Endothelial cell of umbilical vein (primary cell): ENCODE measurements around the gene FBH1. TPM values are rescaled to one million over a fixed set of nuclear protein-coding genes. Genes with fewer than 3 reads are reported as not detected.
A peak's percentile ranks its signal among the peaks of the same experiment; 100 is the strongest.

ENCODE experiments used
- BruUV-seq: library from RNA; stranded (reverse); fragments of 400-500 nt; replicated peaks from 2 replicates; lab custom pipeline; 2021; lab: Mats Ljungman, UMichigan
- CTCF ChIA-PET: fragments of 300-600, 350-600 bp; sonication (Branson Sonifier 250); formaldehyde crosslinking; loops from one replicate; lab custom pipeline; 2021; ENCODE audit warnings: antibody characterized with exemption, inconsistent platforms; lab: Charles Lee
- POLR2A ChIA-PET: fragments of 300-600, 350-600 bp; sonication (Branson Sonifier 250); formaldehyde crosslinking; loops from one replicate; lab custom pipeline; 2021; ENCODE audit warnings: antibody characterized with exemption, inconsistent platforms; lab: Charles Lee
- DNase-seq: peaks from one replicate; pipeline ENCODE4 v3.0.0-alpha.2; 2011; ENCODE audit warnings: low read depth, low spot score
- FAIRE-seq: peaks from 2 replicates; lab custom pipeline; 2011; peaks lifted over from hg19 to GRCh38; lab: Jason Lieb, UNC
- H2AFZ ChIP-seq: 2 replicates; pipeline ENCODE4 v1.6.0; 2012; ENCODE audit warnings: low read depth, low read length, control low read depth, inconsistent platforms
- H3K27ac ChIP-seq: 2 replicates; pipeline ENCODE4 v1.5.1; 2011; ENCODE audit warnings: low read depth, mild to moderate bottlenecking, control low read depth, low read length, moderate library complexity; ENCODE audit not compliant: insufficient read depth
- H3K27me3 ChIP-seq, 2 experiments: 2 replicates each; pipeline versions ENCODE4 v1.6.0 to v1.6.1; 2011; ENCODE audit warnings: low read length in 2 of 2, mixed read lengths in 1 of 2; ENCODE audit not compliant: control insufficient read depth in 2 of 2, insufficient read depth in 2 of 2
- H3K36me3 ChIP-seq, 2 experiments: 2 replicates in 1 of 2; 3 replicates in 1 of 2; pipeline ENCODE4 v1.5.1; 2011; ENCODE audit warnings: low read length in 2 of 2, mild to moderate bottlenecking in 1 of 2, moderate library complexity in 1 of 2; ENCODE audit not compliant: control insufficient read depth in 2 of 2, insufficient read depth in 2 of 2; ENCODE audit errors: extremely low read depth in 1 of 2
- H3K4me1 ChIP-seq: 3 replicates; pipeline ENCODE4 v1.5.1; 2011; ENCODE audit warnings: mild to moderate bottlenecking, low read length; ENCODE audit not compliant: control insufficient read depth, insufficient read depth; ENCODE audit errors: extremely low read depth
- H3K4me2 ChIP-seq: 2 replicates; pipeline ENCODE4 v1.6.1; 2011; ENCODE audit warnings: low read length, control low read depth, mixed read lengths; ENCODE audit not compliant: insufficient read depth
- H3K4me3 ChIP-seq, 3 experiments: fragments of 200-600 bp in 1 of 3; sonication (generic), shearing (Covaris generic) in 1 of 3; replicated peaks in 1 of 3; 2 replicates each; pipeline ENCODE4 v1.5.1; 2011 to 2016; ENCODE audit warnings: control low read depth in 3 of 3, low read length in 3 of 3, mild to moderate bottlenecking in 2 of 3, inconsistent platforms in 1 of 3, low read depth in 1 of 3, moderate library complexity in 1 of 3; ENCODE audit not compliant: insufficient read depth in 1 of 3
- H3K79me2 ChIP-seq: 2 replicates; pipeline ENCODE4 v1.6.0; 2012; ENCODE audit warnings: low read length, inconsistent platforms; ENCODE audit not compliant: control insufficient read depth, insufficient read depth
- H3K9ac ChIP-seq: replicated peaks from 2 replicates; pipeline ENCODE3; 2011; ENCODE audit warnings: low read length, control low read depth; ENCODE audit not compliant: insufficient read depth; ENCODE audit errors: extremely low read depth
- H3K9me1 ChIP-seq: replicated peaks from 3 replicates; pipeline ENCODE4 v1.6.0; 2011; ENCODE audit warnings: mild to moderate bottlenecking, low read length; ENCODE audit not compliant: control insufficient read depth, insufficient read depth; ENCODE audit errors: extremely low read depth
- H3K9me3 ChIP-seq: replicated peaks from 2 replicates; pipeline ENCODE4 v1.5.1; 2012; ENCODE audit warnings: low read length, inconsistent platforms; ENCODE audit not compliant: control insufficient read depth, insufficient read depth
- H4K20me1 ChIP-seq: replicated peaks from 2 replicates; pipeline ENCODE3; 2011; ENCODE audit warnings: mild to moderate bottlenecking, low read length; ENCODE audit not compliant: control insufficient read depth, insufficient read depth; ENCODE audit errors: extremely low read depth
- CTCF ChIP-seq, 2 donors: IDR thresholded peaks; 1 replicate in 1 of 2; 2 replicates in 1 of 2; pipeline ENCODE4 v1.5.1; 2011; ENCODE audit warnings: low read length in 2 of 2, mild to moderate bottlenecking in 2 of 2, moderate library complexity in 2 of 2, control low read depth in 1 of 2, inconsistent platforms in 1 of 2, low read depth in 1 of 2; ENCODE audit not compliant: insufficient read depth in 1 of 2; ENCODE audit errors: extremely low read depth in 1 of 2
- EZH2 ChIP-seq: IDR thresholded peaks from 2 replicates; pipeline ENCODE4 v1.6.1; 2012; ENCODE audit warnings: borderline replicate concordance, low read depth, mild to moderate bottlenecking, moderate library complexity, low read length, inconsistent platforms; ENCODE audit not compliant: severe bottlenecking
- FOS ChIP-seq: IDR thresholded peaks from 2 replicates; pipeline ENCODE4 v1.6.1; 2011; ENCODE audit warnings: mild to moderate bottlenecking, low read length, moderate library complexity, borderline replicate concordance; ENCODE audit not compliant: insufficient read depth
- GATA2 ChIP-seq: IDR thresholded peaks from 2 replicates; pipeline ENCODE4 v1.7.0; 2011; ENCODE audit warnings: low read depth, mild to moderate bottlenecking, moderate library complexity, mixed read lengths, low read length; ENCODE audit not compliant: insufficient read length, insufficient read depth
- JUN ChIP-seq: IDR thresholded peaks from 2 replicates; pipeline ENCODE4 v1.6.1; 2011; ENCODE audit warnings: borderline replicate concordance, low read depth; ENCODE audit not compliant: insufficient read length, insufficient read depth
- MAX ChIP-seq: IDR thresholded peaks from 2 replicates; pipeline ENCODE4 v1.6.1; 2011; ENCODE audit not compliant: insufficient read depth, insufficient read length
- MYC ChIP-seq: IDR thresholded peaks from one replicate; pipeline ENCODE4 v1.6.1; 2011; ENCODE audit warnings: mild to moderate bottlenecking, low read depth, low read length
- POLR2A ChIP-seq: IDR thresholded peaks from 2 replicates; pipeline ENCODE4 v1.6.1; 2012; ENCODE audit warnings: low read depth, mild to moderate bottlenecking, control low read depth, low read length
- POLR2AphosphoS5 ChIP-seq: IDR thresholded peaks from 2 replicates; pipeline ENCODE4 v1.6.1; 2012; ENCODE audit warnings: low read depth, mild to moderate bottlenecking, control low read depth, low read length, moderate library complexity; ENCODE audit not compliant: insufficient read depth
- dilution Hi-C: fragments of 300-500 bp; cut with MboI; formaldehyde crosslinking; loops from one replicate; pipeline ENCODE4 v1.15.0; 2019; ENCODE audit warnings: low sequenced_read_pairs; ENCODE audit not compliant: extremely low pct_ligation_motif_present
- intact Hi-C: fragments of 100-400 bp; cut with micrococcal nuclease; formaldehyde crosslinking; loops from one replicate; pipeline ENCODE4 v1.10.0; 2022
- polyA plus RNA-seq, 4 experiments: library from polyadenylated mRNA; depleted of rRNA in 3 of 4; stranded (reverse) in 3 of 4; unstranded in 1 of 4; fragments of >200 nt; gene quantifications; 2 replicates each; pipeline versions ENCODE4 v1.2.1 to v1.2.3, GENCODE V29; 2011 to 2012; ENCODE audit warnings: missing spikeins in 1 of 4
- total RNA-seq: library from RNA; stranded (reverse); gene quantifications from 2 replicates; pipeline ENCODE4 v1.2.3, GENCODE V29; 2021

FBH1 gene
- total and polyA plus RNA-seq, 2 donors (not counting 3 experiments of a cell fraction or from before 2014, with no cell fraction given), result 71.4 to 97.0 TPM

- TF ChIP-seq POLR2AphosphoS5, result no peak
- no peak for TF ChIP-seq MYC
- TF ChIP-seq JUN, result no peak
- TF ChIP-seq CTCF (IDR thresholded peaks at IDR 0.05; ENCODE audit: extremely low read depth in 1 of 2, insufficient read depth in 1 of 2, low read depth in 1 of 2, low read length in 2 of 2), result no peak
- TF ChIP-seq GATA2, result no peak
- TF ChIP-seq FOS, result no peak
- no peak for TF ChIP-seq EZH2
- TF ChIP-seq MAX, result no peak
- TF ChIP-seq POLR2A, result no peak
- BruUV-seq, result no TSS peak
- ChIA-PET POLR2A (no interaction called here), CTCF (interaction anchor here (1.2 to 3.1 kb wide), 3 partner anchors 14 to 56 kb away, joined by 3 to 11 read pairs (median 5); no protein-coding TSS in a partner anchor)
- Histone ChIP-seq H3K9me1 (no peaks in the 10 kb centered on the region), H3K4me2 (peak overlapping the region; percentile 42), H3K4me1 (peaks cover 12% of the 10 kb centered on the region), H2AFZ (no peak overlapping the region), H3K4me3 (no peak overlapping the region), H3K27ac (peak overlapping the region; percentile 15), H3K9me3 (no peaks in the 10 kb centered on the region), H4K20me1 (no peaks in the 10 kb centered on the region), H3K79me2 (no peaks in the 10 kb centered on the region), H3K36me3 (peaks cover 0 to 13% of the 10 kb centered on the region in 2 experiments), H3K27me3 (no peaks in the 10 kb centered on the region), H3K9ac (no peak overlapping the region)
- dilution Hi-C loops, result loop anchor here (25.0 kb wide), 1 partner anchor 129 kb away; the partner anchor contains the start of gene RBM17
- intact Hi-C loops, result loop anchor here (1.0 kb wide), 1 partner anchor 8 kb away; no protein-coding TSS in a partner anchor
- FAIRE-seq (peak; percentile 66), DNase-seq (peak; percentile 77)
These were observed 68.0 kb downstream of the FBH1 start for GRCh38 chr10:5958077-5958476.
